COLO829 (cell line): ENCODE data around the gene DQX1.

Source experiments
- DNase-seq: peaks from one replicate; pipeline ENCODE4 v3.0.0; 2012; ENCODE audit warnings: low spot score

Gene DQX1

DNA sequence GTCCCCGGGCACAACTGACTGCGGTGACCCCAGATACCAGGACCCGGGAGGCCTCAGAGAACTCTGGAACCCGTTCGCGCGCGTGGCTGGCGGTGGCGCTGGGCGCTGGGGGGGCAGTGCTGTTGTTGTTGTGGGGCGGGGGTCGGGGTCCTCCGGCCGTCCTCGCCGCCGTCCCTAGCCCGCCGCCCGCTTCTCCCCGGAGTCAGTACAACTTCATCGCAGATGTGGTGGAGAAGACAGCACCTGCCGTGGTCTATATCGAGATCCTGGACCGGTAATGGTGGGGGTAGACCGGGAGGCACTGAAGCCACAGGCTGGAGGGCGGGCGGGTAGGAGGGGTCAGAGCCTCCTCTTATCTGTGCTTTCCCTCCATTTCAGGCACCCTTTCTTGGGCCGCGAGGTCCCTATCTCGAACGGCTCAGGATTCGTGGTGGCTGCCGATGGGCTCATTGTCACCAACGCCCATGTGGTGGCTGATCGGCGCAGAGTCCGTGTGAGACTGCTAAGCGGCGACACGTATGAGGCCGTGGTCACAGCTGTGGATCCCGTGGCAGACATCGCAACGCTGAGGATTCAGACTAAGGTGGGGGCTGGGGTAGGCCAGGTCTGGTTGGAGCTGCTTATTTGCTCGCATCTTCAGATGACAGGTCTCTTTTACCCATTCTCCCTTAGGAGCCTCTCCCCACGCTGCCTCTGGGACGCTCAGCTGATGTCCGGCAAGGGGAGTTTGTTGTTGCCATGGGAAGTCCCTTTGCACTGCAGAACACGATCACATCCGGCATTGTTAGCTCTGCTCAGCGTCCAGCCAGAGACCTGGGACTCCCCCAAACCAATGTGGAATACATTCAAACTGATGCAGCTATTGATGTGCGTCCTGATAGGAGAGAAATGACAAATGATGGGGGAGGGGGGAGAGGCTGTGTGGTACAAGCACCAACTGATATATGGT is 4.5 kb upstream of the DQX1 start:
- DNase-seq: peak; percentile 45

DNA sequence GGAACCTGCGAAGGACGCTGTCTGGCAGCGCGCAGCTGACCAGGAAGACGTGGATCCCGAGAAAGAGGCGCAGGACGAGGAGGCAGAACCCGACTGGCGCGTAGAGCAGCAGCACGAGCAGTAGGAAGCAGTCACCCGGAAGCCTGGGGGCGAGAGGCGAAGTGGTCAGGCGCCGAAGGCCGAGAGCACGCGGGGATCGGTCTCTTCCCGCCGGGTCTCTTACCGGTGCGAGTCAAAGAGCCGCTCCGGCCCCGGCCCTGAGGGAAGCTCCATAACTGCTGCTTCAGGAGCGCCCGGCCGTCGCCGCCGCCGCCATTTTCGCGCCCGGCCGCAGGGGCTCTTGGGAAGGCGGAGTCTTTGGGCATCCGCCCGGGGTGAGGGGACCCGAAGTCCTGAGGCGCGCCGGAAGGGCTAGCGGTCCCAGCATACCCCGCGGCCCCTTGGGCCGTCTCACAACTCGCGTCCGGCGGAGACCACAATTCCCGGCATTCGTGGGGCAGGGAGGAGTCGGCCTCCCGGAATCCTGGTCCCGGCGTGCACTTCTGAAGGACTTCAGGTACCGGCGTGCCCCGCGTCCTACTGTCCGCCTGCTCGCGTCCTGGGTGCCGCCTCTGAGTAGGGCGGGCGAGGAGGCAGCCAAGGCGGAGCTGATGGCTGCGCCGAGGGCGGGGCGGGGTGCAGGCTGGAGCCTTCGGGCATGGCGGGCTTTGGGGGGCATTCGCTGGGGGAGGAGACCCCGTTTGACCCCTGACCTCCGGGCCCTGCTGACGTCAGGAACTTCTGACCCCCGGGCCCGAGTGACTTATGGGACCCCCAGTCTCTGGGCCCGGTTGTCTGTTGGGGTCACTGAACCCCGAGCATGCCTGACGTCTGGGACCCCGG is 3.6 kb upstream of the DQX1 start, which contains the start of the genes AUP1 and HTRA2:
Gene AUP1 (minus strand): TSS at position 350 of the 882 bp plus-strand sequence. CDS start 77 bp downstream, at position 273.
Gene HTRA2 (plus strand): TSS at position 577 of the 882 bp plus-strand sequence. CDS start 74 bp downstream, at position 651.
- peak; percentile 98 for DNase-seq

DNA sequence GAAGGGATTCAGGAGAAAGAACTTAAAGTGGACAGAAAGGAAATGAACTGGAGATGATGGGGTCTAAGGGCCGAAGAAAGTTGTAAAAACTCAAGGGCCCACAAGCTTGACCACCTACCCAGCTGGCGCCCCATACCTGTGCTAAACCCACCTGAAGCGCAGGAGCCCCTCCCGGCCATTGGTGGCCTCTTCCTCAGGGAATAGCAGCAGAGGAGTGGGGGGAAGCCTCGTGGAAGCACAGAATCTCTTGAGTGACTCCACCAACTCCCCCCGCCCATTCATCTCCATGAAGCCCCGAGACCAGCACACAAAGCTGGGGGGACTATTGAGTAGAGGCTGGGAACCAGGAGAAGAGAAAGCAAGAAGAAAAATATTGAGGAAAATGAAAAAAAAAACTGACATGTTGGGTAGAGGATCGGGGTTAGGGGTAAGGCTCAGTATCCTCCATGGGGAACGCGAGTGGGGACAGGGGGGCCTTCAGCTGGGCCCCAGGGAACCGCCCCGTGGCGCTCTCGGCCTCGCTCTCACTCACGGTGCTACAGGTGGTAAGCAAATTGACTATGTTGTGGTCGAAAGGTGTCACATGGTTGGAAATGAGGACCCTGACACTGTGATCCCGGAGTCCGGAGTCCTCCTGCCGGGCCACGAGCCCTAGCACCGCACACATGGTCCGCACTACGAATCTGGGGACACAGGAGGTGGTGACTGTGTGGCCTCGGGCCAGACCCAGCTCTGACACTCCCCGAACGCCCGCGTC is 2.7 kb upstream of the DQX1 start:
- DNase-seq: no peak

DNA sequence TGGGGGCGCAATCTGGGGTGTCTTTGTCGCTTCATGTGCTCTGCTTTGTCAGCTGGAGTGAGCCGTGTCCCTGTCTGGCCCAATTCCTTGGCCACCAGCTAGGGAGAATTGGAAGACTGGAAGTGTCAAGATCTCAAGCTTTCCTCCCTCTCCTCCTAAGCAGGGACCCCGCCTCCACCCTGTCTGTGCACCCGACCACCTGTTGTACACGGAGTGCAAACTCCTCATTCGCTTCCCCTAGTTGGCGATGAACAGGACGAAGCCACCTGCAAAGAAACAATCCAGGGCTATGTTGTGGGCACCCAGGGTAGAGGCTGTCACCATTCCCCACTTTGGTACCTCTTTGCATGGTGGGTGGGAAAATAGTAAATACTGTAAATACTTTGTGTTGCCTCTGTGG is 1.7 kb upstream of the DQX1 start:
- DNase-seq: no peak

DNA sequence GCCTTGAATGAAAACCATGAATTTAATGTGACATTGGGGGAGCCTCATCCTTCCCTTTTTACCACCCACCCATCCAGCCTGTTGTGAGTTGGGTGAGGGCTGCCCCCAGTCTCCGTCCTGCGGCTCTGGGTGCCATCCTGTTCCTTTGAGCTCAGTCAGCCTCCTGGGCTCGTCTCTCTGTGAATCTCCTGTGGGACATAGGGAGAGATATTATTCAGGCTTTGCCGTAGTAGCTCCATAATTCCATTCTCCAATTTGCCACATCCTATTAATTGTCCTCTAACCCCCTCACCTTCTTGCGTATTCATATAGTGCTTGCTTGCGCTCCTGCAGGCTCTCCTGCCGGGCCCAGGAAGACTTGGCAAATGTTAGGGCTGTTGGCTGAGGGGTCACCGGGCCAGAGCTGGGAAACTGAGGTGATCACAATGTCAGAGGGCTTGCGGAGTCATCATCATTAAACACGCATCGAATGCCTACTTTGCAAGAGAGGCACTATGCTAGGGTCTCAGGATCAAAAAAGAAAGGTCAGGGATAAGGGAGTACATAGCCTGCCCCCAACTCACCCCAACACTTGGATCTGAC is 709 bp upstream of the DQX1 start:
- no peak for DNase-seq

DNA sequence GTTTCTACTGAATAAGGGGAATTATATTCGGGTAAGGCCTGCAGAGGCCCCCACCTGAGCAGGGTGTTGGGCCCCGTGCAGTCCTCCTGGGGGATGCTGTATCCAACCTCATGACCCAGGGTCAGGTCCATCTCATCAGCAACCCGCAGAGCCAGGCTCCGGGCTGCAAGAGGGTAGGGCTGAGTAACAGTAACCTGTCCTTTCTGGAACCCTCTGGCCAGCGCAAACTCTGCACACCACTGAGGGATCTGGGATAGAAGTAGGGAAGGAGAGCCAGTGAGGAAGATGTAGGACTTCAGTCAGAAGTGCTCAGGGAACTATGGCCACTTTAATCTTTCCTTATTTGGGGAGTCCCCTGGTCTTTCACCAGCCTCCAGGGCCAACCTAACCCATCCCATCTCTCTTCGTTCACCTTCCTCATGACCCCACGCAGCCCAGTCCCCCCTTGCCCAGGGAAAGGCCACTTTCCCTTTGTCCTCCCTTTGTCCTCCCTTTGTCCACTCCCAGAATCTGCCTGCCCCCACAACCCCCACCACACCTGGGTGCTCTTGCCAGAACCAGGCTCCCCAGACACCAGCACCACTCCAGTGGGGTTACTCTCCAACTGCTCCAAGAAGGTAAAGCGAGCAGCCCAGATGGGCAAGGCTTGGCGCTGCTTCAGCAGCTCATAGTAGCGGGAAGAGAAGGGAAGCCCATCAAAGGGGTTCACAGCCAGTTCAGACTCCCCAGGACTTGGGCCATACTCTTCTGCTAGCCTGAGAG is 895 bp downstream of the DQX1 start:
- no peak for DNase-seq

DNA sequence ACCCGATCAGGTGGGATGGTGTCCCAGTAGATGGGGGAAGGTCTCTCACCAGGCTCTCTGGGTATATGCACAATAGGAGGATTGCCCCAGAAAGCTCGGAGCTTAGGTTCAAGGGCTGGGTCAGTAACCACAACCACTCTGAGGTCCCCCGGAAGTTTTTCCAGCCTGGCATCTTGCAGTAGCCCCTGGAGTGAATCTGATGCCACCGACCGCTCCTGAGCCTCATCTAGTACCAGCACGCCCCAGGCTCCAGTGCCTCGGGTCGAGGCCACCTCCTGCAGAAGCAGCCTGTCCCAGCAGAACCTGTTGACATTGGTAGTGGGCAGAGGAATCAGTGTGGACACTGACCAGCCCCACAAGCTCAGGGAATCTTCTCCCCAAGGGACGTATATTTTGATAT is 2.0 kb downstream of the DQX1 start:
- no peak for DNase-seq

DNA sequence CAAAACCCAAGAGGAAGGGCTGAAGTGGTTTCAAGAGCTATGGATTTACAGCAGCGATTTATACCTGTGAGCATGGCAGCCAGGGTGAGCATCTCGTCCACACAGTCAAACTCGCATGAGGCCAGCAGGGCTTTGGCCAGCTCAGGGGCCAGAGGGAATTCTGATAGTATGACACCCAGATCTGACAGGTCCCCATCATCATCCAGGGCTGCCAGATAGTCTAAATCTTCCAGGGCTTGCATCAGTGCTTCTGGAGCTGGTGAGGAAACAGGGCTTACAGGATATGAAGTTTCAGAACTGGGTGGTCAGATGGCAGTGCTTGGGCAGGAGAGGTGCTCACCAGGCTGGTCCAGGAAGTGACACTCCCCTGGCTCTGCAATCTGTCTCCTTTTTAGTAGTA is 3.5 kb downstream of the DQX1 start:
- no peak for DNase-seq

DNA sequence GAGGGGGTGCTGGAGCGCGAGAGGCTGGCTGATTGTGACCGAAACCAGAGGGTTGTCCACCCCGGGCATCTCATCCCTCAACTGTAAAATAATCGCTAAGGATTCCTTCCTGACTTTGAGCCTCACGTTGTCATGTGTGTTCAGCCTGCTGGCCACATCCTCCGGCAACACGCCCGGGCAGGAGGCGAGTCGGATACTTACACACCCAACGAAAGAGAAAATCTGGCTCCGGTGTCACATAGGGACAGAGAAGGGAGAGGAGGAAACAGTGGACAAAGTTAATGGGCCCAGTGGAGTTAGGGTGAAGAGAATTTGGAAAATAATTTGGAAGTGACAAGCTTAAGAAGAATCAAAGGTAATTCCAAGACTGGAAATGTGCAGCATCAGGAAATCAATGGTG is 9.4 kb downstream of the DQX1 start:
- no peak for DNase-seq

DNA sequence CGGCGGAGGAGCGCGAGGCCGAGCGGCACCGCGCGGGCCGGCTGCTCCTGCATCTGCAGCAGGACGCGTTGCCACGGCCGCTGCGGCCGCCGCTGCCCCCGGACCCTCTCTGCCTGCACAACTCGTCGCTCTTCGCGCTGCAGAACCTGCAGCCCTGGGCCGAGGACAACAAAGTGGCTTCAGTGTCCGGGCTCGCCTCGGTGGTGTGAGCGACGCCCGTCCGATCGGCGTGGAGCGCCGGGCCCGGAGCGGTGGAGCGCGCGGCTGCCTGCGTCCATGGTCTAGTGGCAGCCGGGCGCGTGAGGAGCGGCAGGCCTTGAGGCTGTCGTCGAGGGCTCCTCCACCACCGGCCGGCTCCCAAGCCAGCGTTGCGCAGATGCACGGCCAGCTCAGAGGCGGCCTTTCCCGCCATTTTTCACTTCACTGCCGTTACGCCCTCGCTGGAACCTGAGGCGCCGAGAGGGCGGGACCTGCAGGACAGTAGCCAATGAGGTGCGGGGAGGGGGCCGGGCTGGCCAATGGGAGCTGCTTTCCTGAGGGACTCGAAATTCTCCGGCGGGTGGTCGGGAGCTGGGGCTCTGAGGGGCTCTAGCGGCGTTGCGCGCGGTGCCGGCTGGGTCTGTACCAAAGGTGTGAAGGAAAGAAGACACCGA is 9.9 kb downstream of the DQX1 start:
- no peak for DNase-seq

DNA sequence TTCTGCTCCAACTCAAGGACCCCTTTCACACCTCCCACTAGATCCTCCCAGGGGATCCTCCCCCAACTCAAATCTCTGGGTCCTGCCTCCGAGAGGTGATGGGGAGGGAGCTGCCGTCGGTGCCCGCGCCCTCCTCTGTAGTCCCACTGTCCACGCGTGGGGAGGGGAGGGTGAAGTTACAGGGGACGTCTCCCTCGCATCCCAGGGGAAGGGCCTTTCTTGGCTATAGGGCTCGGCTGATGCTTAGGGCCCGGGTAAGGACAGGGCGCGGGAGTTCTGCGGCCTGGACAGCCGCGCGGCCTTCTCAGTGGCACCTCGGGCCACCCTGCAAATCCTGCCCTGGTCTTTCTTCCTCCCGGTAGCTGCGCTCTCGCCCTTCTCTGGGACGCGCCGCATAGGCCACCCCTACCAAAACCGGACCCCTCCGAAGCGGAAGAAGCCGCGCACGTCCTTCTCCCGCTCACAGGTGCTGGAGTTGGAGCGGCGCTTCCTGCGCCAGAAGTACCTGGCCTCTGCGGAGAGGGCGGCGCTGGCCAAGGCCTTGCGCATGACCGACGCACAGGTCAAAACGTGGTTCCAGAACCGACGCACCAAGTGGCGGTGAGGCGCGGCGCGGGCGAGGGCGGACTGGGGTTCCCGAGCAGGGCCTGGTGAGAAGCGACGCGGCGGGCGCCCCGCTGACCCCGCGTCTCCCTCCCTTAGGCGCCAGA is 10.6 kb downstream of the DQX1 start:
- DNase-seq: no peak

DNA sequence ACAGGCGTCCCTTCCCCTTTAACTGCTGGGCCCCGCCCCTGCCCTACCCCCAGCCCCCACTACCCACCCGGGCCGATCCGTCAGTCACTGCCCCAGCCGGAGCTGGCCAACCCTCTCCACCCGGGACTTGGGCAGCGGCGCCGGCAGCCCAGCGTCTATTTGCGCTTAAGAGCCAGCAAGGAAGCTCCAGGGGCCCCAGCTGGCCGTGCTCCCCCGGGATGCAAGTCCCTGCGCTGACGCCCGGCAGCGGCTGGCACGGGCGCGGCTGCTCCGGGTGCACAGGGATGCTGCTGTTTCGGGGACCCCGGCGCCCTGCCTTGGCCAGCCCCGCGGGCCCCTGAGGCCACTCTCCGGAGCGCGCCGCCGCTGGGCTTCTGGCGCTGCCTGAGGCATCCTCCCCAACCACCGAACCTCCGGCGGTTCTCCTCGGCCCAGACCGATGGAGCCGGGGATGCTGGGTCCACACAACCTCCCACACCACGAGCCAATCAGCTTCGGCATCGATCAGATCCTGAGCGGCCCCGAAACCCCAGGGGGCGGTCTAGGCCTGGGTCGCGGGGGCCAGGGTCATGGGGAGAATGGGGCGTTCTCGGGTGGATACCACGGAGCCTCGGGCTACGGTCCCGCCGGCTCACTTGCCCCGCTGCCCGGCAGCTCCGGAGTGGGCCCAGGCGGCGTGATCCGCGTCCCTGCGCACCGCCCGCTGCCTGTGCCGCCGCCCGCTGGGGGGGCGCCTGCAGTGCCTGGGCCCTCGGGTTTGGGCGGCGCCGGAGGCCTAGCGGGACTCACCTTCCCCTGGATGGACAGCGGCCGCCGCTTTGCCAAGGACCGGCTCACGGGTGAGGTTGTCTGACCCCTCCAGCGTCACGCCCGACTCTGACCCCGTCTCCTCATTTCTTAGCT is 11.4 kb downstream of the DQX1 start, which contains the start of gene TLX2:
Gene TLX2 (plus strand): TSS at position 83 of the 903 bp plus-strand sequence. CDS start 357 bp downstream, at position 440.
- DNase-seq: no peak

DNA sequence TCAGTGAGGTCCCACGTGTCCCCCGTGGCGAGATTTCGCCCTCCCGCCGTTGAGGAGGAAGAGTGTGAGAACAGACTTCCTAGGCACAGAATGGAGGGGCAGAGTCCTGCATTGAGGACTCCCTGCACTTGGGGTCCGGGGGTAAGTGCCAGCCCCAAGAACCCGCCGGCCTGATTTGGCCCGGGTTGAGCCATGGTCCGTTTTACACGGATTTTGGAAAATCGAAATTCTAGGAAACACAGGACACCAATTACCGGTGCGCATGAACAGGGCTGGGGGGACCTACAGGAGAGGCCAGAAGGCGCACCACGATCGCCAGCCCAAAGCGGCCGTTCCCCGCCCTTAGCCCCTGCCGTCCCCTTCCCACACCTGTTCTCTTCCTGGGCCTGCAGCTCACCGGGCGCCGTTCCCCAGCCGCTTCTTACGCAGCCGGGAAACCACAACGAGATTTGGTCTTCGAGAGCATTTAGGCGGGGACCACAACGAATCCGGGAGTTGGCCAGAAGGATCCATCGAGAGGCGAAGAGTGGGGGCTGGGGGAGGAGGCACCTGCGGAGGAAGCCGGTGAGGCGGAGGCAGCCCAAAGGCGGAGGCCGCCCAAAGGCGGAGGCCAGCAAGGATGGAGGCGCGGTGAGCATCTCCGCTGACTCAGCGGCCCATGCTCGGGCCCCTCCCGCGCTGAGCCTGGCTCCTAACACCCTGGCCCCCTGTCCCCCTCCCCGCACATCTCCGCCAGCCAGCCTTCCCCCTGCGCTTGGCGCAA is 12.2 kb downstream of the DQX1 start:
- no peak for DNase-seq

DNA sequence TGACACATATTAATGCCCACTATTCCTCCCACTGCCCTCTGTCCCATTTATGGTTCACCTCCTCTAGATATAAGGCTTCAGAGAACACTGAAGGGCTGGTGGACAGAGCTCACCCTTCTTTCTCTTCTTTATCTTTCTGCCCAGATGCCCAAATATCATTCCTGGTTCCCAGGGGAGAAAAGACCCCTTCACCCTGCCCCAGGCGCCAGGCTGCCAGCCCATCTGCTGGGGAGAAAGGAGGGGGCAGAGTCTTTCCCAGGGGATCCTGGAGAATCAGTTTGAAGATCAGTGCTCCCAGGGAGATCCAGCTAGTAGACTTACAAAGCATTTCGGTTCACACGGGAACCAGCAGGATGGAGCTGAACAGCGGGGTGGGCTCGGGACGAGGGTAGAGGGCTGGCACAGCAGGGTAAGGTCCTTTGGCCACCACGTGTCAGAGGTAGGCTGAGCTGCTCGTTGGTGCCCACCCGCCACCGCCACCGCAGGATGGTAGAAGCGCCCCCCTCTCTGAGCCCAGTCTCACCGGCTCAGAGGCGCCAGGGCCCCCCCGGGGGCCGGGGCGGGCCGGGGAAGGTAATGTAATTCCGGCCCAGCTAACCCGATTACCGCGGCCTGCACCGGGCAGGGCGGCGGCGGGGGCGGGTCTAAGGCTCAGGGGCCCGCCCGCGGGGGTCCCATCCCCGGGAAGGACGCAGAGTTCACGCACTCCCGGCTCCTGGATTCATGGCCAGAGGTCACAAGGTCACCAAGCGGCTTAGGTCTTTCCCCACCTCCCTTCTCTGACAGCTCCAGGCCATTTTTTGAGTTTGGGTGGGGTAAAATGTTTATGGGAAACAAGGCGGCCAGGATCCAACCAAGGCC is 13.1 kb downstream of the DQX1 start:
- no peak for DNase-seq

DNA sequence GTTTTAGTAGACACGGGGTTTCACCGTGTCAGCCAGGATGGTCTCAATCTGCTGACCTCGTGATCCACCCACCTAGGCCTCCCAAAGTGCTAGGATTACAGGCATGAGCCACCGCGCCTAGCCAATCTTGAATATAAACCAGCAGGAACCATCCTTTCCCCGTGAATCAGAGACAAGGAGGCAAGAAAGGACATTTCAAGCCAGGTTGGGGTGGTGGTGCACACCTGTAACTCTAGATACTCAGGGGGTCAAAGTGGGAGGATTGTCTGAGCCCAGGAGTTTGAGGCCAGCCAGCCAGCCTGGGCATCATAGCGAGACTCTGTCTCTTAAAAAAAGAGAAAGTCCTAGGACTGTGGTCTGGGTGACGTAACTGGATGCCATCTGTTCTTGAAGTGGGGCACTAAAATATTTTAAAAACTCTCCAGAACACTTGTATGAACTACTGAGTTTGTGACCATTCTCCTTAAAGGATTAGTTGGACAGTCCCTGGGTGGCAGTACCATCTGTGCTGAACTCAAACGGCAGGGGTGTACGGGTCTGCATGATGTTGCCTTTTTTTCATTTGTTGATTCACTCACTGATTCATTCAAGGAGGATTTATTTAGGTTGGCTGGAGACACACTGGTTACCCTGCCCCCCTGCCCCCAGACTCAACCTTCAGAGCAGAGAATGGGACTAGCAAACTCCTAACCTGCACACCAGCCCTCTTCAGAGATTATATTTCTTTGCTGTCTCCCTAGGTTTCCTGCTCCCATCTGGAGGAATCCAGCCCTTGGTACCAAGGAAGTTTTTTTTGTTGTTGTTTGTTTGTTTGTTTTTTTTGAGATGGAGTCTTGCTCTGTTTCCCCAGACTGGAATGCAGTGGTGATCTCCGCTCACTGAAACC is 14.7 kb downstream of the DQX1 start:
- DNase-seq: no peak

DNA sequence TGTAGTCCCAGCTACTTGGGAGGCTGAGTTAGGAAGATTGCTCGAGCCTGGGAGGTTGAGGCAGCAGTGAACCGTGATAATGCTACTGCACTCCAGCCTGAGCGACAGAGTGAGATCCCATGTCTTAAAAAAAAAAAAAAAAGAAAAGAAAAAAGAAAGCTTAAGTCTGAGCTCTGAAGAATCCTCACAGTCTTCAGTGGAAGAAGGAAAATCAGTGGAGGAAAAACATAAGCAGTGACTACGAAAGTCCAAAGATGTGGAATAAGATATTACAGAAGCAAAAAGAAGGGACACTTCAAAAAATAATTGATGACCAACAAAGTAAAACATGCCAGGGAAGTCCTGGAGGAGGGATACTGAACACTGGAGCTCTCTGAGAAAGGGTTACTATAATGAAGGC is 15.8 kb downstream of the DQX1 start:
- DNase-seq: no peak
